Activated CD8-positive, alpha-beta memory T cell treated with anti-CD3 and anti-CD28 coated beads, Interleukin-2, amount 50 U/mL, for 4 hours (primary cell): Measurements from ENCODE around the gene FBLN2.
"Not testable (repeated sequence)": the region's sequence is repeated elsewhere in the genome, so short reads cannot be mapped to it uniquely, and the experiment has no call there.

Source experiments
- DNase-seq: peaks from one replicate; pipeline ENCODE4 v3.0.0-alpha.2; 2020

The FBLN2 gene

GRCh38 chr3:13514639-13515435 lies 34.1 kb upstream of the FBLN2 start:
- DNase-seq, result no peak

- no peak for DNase-seq
These were observed 32.9 kb upstream of the FBLN2 start for GRCh38 chr3:13515786-13516759.

- no peak for DNase-seq
These were observed 32.2 kb upstream of the FBLN2 start for GRCh38 chr3:13516760-13517135.

GRCh38 chr3:13517253-13517977 lies 31.5 kb upstream of the FBLN2 start:
- no peak for DNase-seq

GRCh38 chr3:13518516-13518953 lies 30.4 kb upstream of the FBLN2 start:
- DNase-seq, result no peak

- DNase-seq, result no peak
These were observed 29.7 kb upstream of the FBLN2 start for GRCh38 chr3:13519006-13519791.

- no peak for DNase-seq
These were observed 28.5 kb upstream of the FBLN2 start for GRCh38 chr3:13520326-13520880.

- DNase-seq, result no peak
These were observed 27.6 kb upstream of the FBLN2 start for GRCh38 chr3:13521309-13521708.

- not testable (repeated sequence) for DNase-seq
These were observed 27.2 kb upstream of the FBLN2 start for GRCh38 chr3:13521749-13522148.

GRCh38 chr3:13522236-13522635 lies 26.7 kb upstream of the FBLN2 start:
- DNase-seq, result no peak

GRCh38 chr3:13524979-13525669 lies 23.8 kb upstream of the FBLN2 start:
- DNase-seq, result no peak

GRCh38 chr3:13525827-13526625 lies 22.9 kb upstream of the FBLN2 start:
- DNase-seq, result no peak

- no peak for DNase-seq
These were observed 22.3 kb upstream of the FBLN2 start for GRCh38 chr3:13526626-13526949.

- DNase-seq, result no peak
These were observed 20.6 kb upstream of the FBLN2 start for GRCh38 chr3:13528217-13528867.

- DNase-seq, result no peak
These were observed 19.5 kb upstream of the FBLN2 start for GRCh38 chr3:13529196-13530112.

GRCh38 chr3:13530241-13531009 lies 18.5 kb upstream of the FBLN2 start:
- no peak for DNase-seq

GRCh38 chr3:13532085-13532484 lies 16.8 kb upstream of the FBLN2 start:
- DNase-seq, result no peak

- DNase-seq, result no peak
These were observed 16.3 kb upstream of the FBLN2 start for GRCh38 chr3:13532631-13533030.
